ENCODE data around the gene RTN4IP1. TPM values are rescaled to one million over a fixed set of nuclear protein-coding genes. Genes with fewer than 3 reads are reported as not detected.

RTN4IP1 gene
- polyA plus RNA-seq, 1 of the 3 experiments (the other 2 are of a cell fraction), result 4.3 TPM

- ChIA-PET POLR2A (no interaction called here), CTCF (no interaction called here)
- Histone ChIP-seq H3K79me2 (ENCODE audit: insufficient read depth) (peaks cover 54% of the 10 kb centered on the region), H3K9me3 (no peaks in the 10 kb centered on the region), H4K20me1 (ENCODE audit: insufficient read depth) (no peaks in the 10 kb centered on the region), H2AFZ (ENCODE audit: low read depth) (no peak overlapping the region), H3K27ac (ENCODE audit: low read depth in 2 of 2, low read length in 1 of 2) (peak overlapping the region; percentile 79 to 100; a peak in 3 of 4 replicates), H3K9ac (peak overlapping the region; percentile 68; the same call in 1 of the 2 replicates), H3K4me3 (ENCODE audit: low read depth in 2 of 2, low read length in 1 of 2) (no peak overlapping the region), H3K4me2 (peak overlapping the region; percentile 56; the same call in 1 of the 2 replicates), H3K4me1 (ENCODE audit: control insufficient read depth in 1 of 2, insufficient read depth in 2 of 2, low read depth in 1 of 2, low read length in 1 of 2) (peaks cover 0 to 37% of the 10 kb centered on the region in 2 experiments; a peak in 3 of 4 replicates), H3F3A (replicated peaks; ENCODE audit: insufficient read depth) (peaks cover 48% of the 10 kb centered on the region), H3K36me3 (replicated peaks in 1 of 2; ENCODE audit: control insufficient read depth in 1 of 2, insufficient read depth in 2 of 2, low read length in 1 of 2) (peaks cover 7 to 58% of the 10 kb centered on the region in 2 experiments), H3K9me2 (no peaks in the 10 kb centered on the region), H3K27me3 (ENCODE audit: insufficient read depth) (no peaks in the 10 kb centered on the region)
- DNase-seq, result no peak
- 6% methylated on average over 3 of the region's 3 CpGs for WGBS (ENCODE audit: low lambda C conversion rate)
- peak; percentile 99 for TF ChIP-seq FOSL2 (IDR thresholded peaks at IDR 0.05; ENCODE audit: borderline replicate concordance, low read depth)
- no peak for TF ChIP-seq REST (IDR thresholded peaks at IDR 0.05; ENCODE audit: low read depth, low read length)
- no peak for TF ChIP-seq FOXJ3 (CRISPR knock-in tag; IDR thresholded peaks at IDR 0.05)
- TF ChIP-seq RAD21 (IDR thresholded peaks at IDR 0.05; ENCODE audit: low read length), result no peak
- no peak for TF ChIP-seq CTCF (IDR thresholded peaks at IDR 0.05)
- peak; percentile 34 to 96; a peak in 3 of 4 replicates for TF ChIP-seq EP300 (IDR thresholded peaks at IDR 0.05; ENCODE audit: borderline replicate concordance in 1 of 2, low read depth in 1 of 2, low read length in 1 of 2)
- TF ChIP-seq MXI1 (IDR thresholded peaks at IDR 0.05; ENCODE audit: low read depth, low read length), result no peak
- TF ChIP-seq USF2 (IDR thresholded peaks at IDR 0.05; ENCODE audit: borderline replicate concordance, low read depth, low read length), result no peak
- no peak for TF ChIP-seq RCOR1 (IDR thresholded peaks at IDR 0.05; ENCODE audit: low read length)
- TF ChIP-seq FOXM1 (IDR thresholded peaks at IDR 0.05; ENCODE audit: low read depth), result peak; percentile 83
- peak; percentile 16; the same call in 1 of the 2 replicates for TF ChIP-seq ELF1 (IDR thresholded peaks at IDR 0.05)
- no peak for TF ChIP-seq TAF1 (IDR thresholded peaks at IDR 0.05; ENCODE audit: borderline replicate concordance, low read depth, low read length)
- TF ChIP-seq ZBTB33 (IDR thresholded peaks at IDR 0.05; ENCODE audit: borderline replicate concordance, low read depth), result no peak
- TF ChIP-seq NFIC (IDR thresholded peaks at IDR 0.05; ENCODE audit: borderline replicate concordance), result peak; percentile 99
- peak; percentile 80; the same call in 1 of the 2 replicates for TF ChIP-seq TEAD4 (IDR thresholded peaks at IDR 0.05; ENCODE audit: borderline replicate concordance, insufficient read depth)
- no peak for TF ChIP-seq GATA2 (CRISPR knock-in tag; IDR thresholded peaks at IDR 0.05)
- TF ChIP-seq RFX5 (IDR thresholded peaks at IDR 0.05; ENCODE audit: low read length), result no peak
- no peak for TF ChIP-seq NRF1 (IDR thresholded peaks at IDR 0.05; ENCODE audit: low read depth, low read length)
- TF ChIP-seq CHD2 (IDR thresholded peaks at IDR 0.05; ENCODE audit: low read length, partially characterized antibody), result no peak
- TF ChIP-seq SMC3 (IDR thresholded peaks at IDR 0.05; ENCODE audit: low read depth, low read length), result no peak
- peak; percentile 94 for TF ChIP-seq TCF12 (IDR thresholded peaks at IDR 0.05)
- no peak; the same call in 1 of the 2 replicates for TF ChIP-seq YY1 (IDR thresholded peaks at IDR 0.05; ENCODE audit: low read depth)
- TF ChIP-seq EZH2phosphoT487 (IDR thresholded peaks at IDR 0.05; ENCODE audit: borderline replicate concordance, low read depth), result no peak
- TF ChIP-seq RXRA (IDR thresholded peaks at IDR 0.05; ENCODE audit: borderline replicate concordance, low read depth), result peak; percentile 41; the same call in 1 of the 2 replicates
- TF ChIP-seq POLR2AphosphoS5 (IDR thresholded peaks at IDR 0.05; ENCODE audit: low read depth, low read length), result peak; percentile 66; the same call in 1 of the 2 replicates
- no peak for TF ChIP-seq USF1 (IDR thresholded peaks at IDR 0.05; ENCODE audit: borderline replicate concordance, low read depth)
Observed at GRCh38 chr6:106527979-106528378, 101.3 kb downstream of the RTN4IP1 start.

Measured in SK-N-SH (cell line).